HepG2 (cell line): ENCODE measurements around the gene TRPC4AP. TPM values are rescaled to one million over a fixed set of nuclear protein-coding genes. Genes with fewer than 3 reads are reported as not detected.

Experiments
- ATAC-seq: fragments of 200-7000 bp; cut with Tn5 transposase; 3 replicates; pipeline ENCODE4 v1.9.1; 2020; ENCODE audit warnings: mild to moderate bottlenecking, moderate library complexity
- BruUV-seq: library from RNA; stranded (reverse); fragments of 400-500 nt; replicated peaks from 2 replicates; lab custom pipeline; 2021; lab: Mats Ljungman, UMichigan
- CTCF ChIA-PET: fragments of 300-600 bp; formaldehyde crosslinking; extraction: SDS; loops from one replicate; lab custom pipeline; 2021; ENCODE audit warnings: low total read pairs, inconsistent platforms, low intra/inter-chr PET ratio; lab: Yijun Ruan, JAX
- POLR2A ChIA-PET: fragments of 350-600 bp; sonication (Branson Sonifier 250); formaldehyde crosslinking; loops from one replicate; lab custom pipeline; 2020; ENCODE audit warnings: antibody characterized with exemption, inconsistent platforms; lab: Yijun Ruan, JAX
- DNase-seq: peaks from one replicate; pipeline ENCODE4 v3.0.0-alpha.2; 2015; ENCODE audit warnings: low spot score
- FAIRE-seq: peaks from 3 replicates; lab custom pipeline; 2011; peaks lifted over from hg19 to GRCh38; lab: Jason Lieb, UNC
- H2AFZ ChIP-seq: one replicate; pipeline ENCODE4 v1.6.1; 2011; ENCODE audit warnings: low read length, inconsistent platforms
- H3K27ac ChIP-seq: fragments of 300-600 bp; 3 replicates; pipeline ENCODE4 v1.8.0; 2011; ENCODE audit warnings: mixed run types, mild to moderate bottlenecking, mixed read lengths, low read length, inconsistent platforms; ENCODE audit not compliant: insufficient read depth; ENCODE audit errors: extremely low read length
- H3K27me3 ChIP-seq, 2 experiments: fragments of 200-600 bp in 1 of 2; 2 replicates in 1 of 2; 3 replicates in 1 of 2; pipeline versions ENCODE4 v1.6.0 to v1.8.0; 2011; ENCODE audit warnings: low read length in 2 of 2, mild to moderate bottlenecking in 2 of 2, moderate library complexity in 2 of 2, inconsistent platforms in 1 of 2; ENCODE audit not compliant: insufficient read depth in 2 of 2, control insufficient read depth in 1 of 2
- H3K36me3 ChIP-seq, 2 experiments: fragments of 200-600 bp in 1 of 2; replicated peaks in 1 of 2; 2 replicates in 1 of 2; 3 replicates in 1 of 2; pipeline versions ENCODE4 v1.5.1 to v1.8.0; 2011; ENCODE audit warnings: low read length in 2 of 2, inconsistent platforms in 1 of 2; ENCODE audit not compliant: insufficient read depth in 2 of 2, control insufficient read depth in 1 of 2
- H3K4me1 ChIP-seq: 2 replicates; pipeline ENCODE4 v1.5.1; 2012; ENCODE audit warnings: low read length, inconsistent platforms; ENCODE audit not compliant: insufficient read depth
- H3K4me2 ChIP-seq: 2 replicates; pipeline ENCODE4 v1.6.0; 2011; ENCODE audit warnings: low read depth, low read length, inconsistent platforms
- H3K4me3 ChIP-seq, 3 experiments: fragments of 200-600 bp in 1 of 3; sonication (generic), shearing (Covaris generic) in 1 of 3; replicated peaks in 1 of 3; 2 replicates each; pipeline ENCODE4 v1.5.1; 2011 to 2016; ENCODE audit warnings: low read length in 3 of 3, inconsistent platforms in 2 of 3, low read depth in 2 of 3, mild to moderate bottlenecking in 2 of 3, control low read depth in 1 of 3, mixed read lengths in 1 of 3; ENCODE audit not compliant: insufficient read depth in 1 of 3
- H3K79me2 ChIP-seq: one replicate; pipeline ENCODE4 v1.6.1; 2011; ENCODE audit warnings: low read length, inconsistent platforms; ENCODE audit not compliant: insufficient read depth
- H3K9ac ChIP-seq: 2 replicates; pipeline ENCODE4 v1.6.0; 2011; ENCODE audit warnings: mild to moderate bottlenecking, low read depth, low read length, inconsistent platforms; ENCODE audit not compliant: insufficient read depth
- H3K9me3 ChIP-seq: 2 replicates; pipeline ENCODE4 v1.5.1; 2012; ENCODE audit warnings: mild to moderate bottlenecking, low read length
- H4K20me1 ChIP-seq: 2 replicates; pipeline ENCODE4 v1.6.0; 2011; ENCODE audit warnings: inconsistent platforms, mild to moderate bottlenecking, low read length, moderate library complexity; ENCODE audit not compliant: insufficient read depth
- ASH2L ChIP-seq: fragments of 300-600, 200-600 bp; sonication (generic); IDR thresholded peaks from 2 replicates; pipeline ENCODE4 v1.7.0; 2017; ENCODE audit warnings: low read depth, mild to moderate bottlenecking, moderate library complexity, mixed read lengths, low read length; ENCODE audit not compliant: insufficient read length
- EZH2 ChIP-seq: conservative IDR thresholded peaks from 2 replicates; pipeline ENCODE4 v1.6.1; 2012; ENCODE audit warnings: mild to moderate bottlenecking, low read depth, low read length, moderate library complexity
- MAFK ChIP-seq, 2 experiments: IDR thresholded peaks in 1 of 2; conservative IDR thresholded peaks in 1 of 2; 2 replicates each; pipeline ENCODE4 v1.6.1; 2011; ENCODE audit warnings: improper control_type of control experiment in 2 of 2, low read length in 2 of 2
- MATR3 ChIP-seq: sonication (generic); formaldehyde crosslinking; IDR thresholded peaks from 2 replicates; pipeline ENCODE4 v1.4.0; 2020; ENCODE audit warnings: missing genetic modification reagents
- MLLT10 ChIP-seq: sonication (generic); formaldehyde crosslinking; IDR thresholded peaks from 2 replicates; pipeline ENCODE4 v1.4.0; 2020; ENCODE audit warnings: missing genetic modification reagents
- MYNN ChIP-seq: sonication (generic); formaldehyde crosslinking; IDR thresholded peaks from 2 replicates; pipeline ENCODE4 v1.4.0; 2020; ENCODE audit warnings: mild to moderate bottlenecking, low read depth, missing genetic modification reagents
- NCOA2 ChIP-seq: sonication (generic); formaldehyde crosslinking; IDR thresholded peaks from 2 replicates; pipeline ENCODE4 v1.8.0; 2022; ENCODE audit warnings: inconsistent platforms
- NR2C2 ChIP-seq: sonication (generic); formaldehyde crosslinking; IDR thresholded peaks from 2 replicates; pipeline ENCODE4 v1.4.0; 2020; ENCODE audit warnings: missing genetic modification reagents, mild to moderate bottlenecking, moderate library complexity, borderline replicate concordance
- ONECUT2 ChIP-seq: sonication (generic); formaldehyde crosslinking; IDR thresholded peaks from 2 replicates; pipeline ENCODE4 v1.4.0; 2020; ENCODE audit warnings: missing genetic modification reagents
- RNF2 ChIP-seq: fragments of 450-650 bp; conservative IDR thresholded peaks from 2 replicates; pipeline ENCODE4 v1.6.1; 2016; ENCODE audit warnings: low read depth
- SRSF1 ChIP-seq: fragments of 200-400 bp; formaldehyde crosslinking; optimal IDR thresholded peaks from 2 replicates; pipeline ENCODE3; 2017; ENCODE audit warnings: mild to moderate bottlenecking, low read depth, low read length, moderate library complexity
- STAG1 ChIP-seq: sonication (generic); formaldehyde crosslinking; IDR thresholded peaks from 2 replicates; pipeline ENCODE4 v1.4.0; 2020; ENCODE audit warnings: missing genetic modification reagents
- TBX3 ChIP-seq: fragments of 450-650 bp; IDR thresholded peaks from 2 replicates; pipeline ENCODE4 v1.6.1; 2017; ENCODE audit warnings: antibody characterized with exemption, mild to moderate bottlenecking, inconsistent platforms, borderline replicate concordance
- TEF ChIP-seq: sonication (generic); formaldehyde crosslinking; IDR thresholded peaks from 2 replicates; pipeline ENCODE4 v1.5.0; 2020; ENCODE audit warnings: missing genetic modification reagents
- ZFP41 ChIP-seq: sonication (generic); formaldehyde crosslinking; IDR thresholded peaks from 2 replicates; pipeline ENCODE4 v1.4.0; 2020; ENCODE audit warnings: mild to moderate bottlenecking, missing genetic modification reagents, borderline replicate concordance
- ZNF530 ChIP-seq: sonication (generic); formaldehyde crosslinking; IDR thresholded peaks from 2 replicates; pipeline ENCODE4 v1.5.0; 2020; ENCODE audit warnings: low read depth, mild to moderate bottlenecking, missing genetic modification reagents
- ZNF740 ChIP-seq: sonication (generic); formaldehyde crosslinking; IDR thresholded peaks from 2 replicates; pipeline ENCODE4 v1.4.0; 2020; ENCODE audit warnings: missing genetic modification reagents
- WGBS: methylation state at CpG from one replicate; pipeline ENCODE4 v1.1.6; 2017; ENCODE audit warnings: low lambda C conversion rate; 5-methylcytosine and 5-hydroxymethylcytosine counted together
- in situ Hi-C: cut with HindIII; loops from 2 replicates; pipeline ENCODE4 v1.10.0; 2017; ENCODE audit warnings: low pct_unique_long_range_greater_than_20kb; ENCODE audit not compliant: extremely low pct_ligation_motif_present
- intact Hi-C: fragments of 100-400 bp; cut with micrococcal nuclease; formaldehyde crosslinking; loops from one replicate; pipeline ENCODE4 v1.10.0; 2022; ENCODE audit not compliant: unreplicated experiment
- polyA plus RNA-seq, 8 experiments: library from polyadenylated mRNA; depleted of rRNA in 3 of 8; stranded (reverse) in 7 of 8; unstranded in 1 of 8; fragments of >200 nt; fragmentation: Illumina TruSeq in 4 of 8; extraction: Trizol in 4 of 8; gene quantifications; 2 replicates each; pipeline versions ENCODE4 v1.2.1 to v1.2.3, GENCODE V29; 2011 to 2016; ENCODE audit warnings: low read depth in 4 of 8, missing spikeins in 1 of 8, mixed read lengths in 1 of 8; ENCODE audit not compliant: insufficient read depth in 1 of 8
- total RNA-seq, 5 experiments: library from RNA; depleted of rRNA; stranded (reverse); fragments of >200 nt; fragmentation: Illumina TruSeq; extraction: Trizol; gene quantifications; 2 replicates each; pipeline ENCODE4 v1.2.3, GENCODE V29; 2016; ENCODE audit warnings: low read depth in 1 of 5
- TF ChIP-seq, protein P1 (sequence below): sonication (generic); formaldehyde crosslinking; IDR thresholded peaks from 2 replicates; pipeline ENCODE4 v1.4.0; 2020; ENCODE audit warnings: missing genetic modification reagents, borderline replicate concordance

TRPC4AP gene
- total and polyA plus RNA-seq, 2 of the 13 experiments (the other 11 are each of a cell fraction or from before 2014, with no cell fraction given) = 136 to 137 TPM

DNA sequence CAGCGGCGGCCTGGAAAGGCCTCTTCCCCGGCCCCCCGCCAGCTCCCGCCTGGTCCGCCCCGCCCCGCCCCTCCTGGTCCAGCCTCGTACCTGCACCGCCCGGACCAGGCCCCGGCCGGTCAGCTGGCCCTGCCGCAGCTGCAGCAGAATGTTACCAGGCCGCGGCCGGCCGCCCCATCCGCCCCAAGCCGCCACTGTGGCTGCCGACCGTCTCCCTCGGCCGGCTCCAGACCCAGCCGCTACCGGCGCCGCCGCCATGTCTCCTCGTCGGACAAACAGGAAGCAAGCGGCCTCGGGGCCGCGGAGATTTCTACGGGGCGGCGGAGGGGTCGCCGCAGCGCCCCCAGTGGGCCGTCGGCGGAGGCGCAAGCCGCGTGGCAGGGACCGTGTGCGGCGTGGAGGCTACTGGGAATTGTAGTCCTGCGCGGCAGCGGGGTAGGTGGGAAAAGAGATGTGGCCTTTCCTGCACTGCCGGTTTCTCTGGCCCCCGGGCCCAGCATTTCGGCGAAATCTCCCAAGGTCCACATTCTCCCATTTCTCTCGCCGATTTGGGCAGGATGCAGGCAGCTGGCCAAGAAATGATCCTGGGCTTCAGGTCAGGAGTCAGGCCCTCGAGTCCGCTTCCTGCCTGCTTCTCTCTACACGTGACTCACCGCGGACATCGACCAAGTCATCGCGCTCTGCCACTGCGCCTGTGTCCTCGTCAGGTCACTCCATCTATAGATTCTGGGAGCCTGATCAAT is at the start of gene TRPC4AP (continued):
- TF ChIP-seq, protein P1, sequence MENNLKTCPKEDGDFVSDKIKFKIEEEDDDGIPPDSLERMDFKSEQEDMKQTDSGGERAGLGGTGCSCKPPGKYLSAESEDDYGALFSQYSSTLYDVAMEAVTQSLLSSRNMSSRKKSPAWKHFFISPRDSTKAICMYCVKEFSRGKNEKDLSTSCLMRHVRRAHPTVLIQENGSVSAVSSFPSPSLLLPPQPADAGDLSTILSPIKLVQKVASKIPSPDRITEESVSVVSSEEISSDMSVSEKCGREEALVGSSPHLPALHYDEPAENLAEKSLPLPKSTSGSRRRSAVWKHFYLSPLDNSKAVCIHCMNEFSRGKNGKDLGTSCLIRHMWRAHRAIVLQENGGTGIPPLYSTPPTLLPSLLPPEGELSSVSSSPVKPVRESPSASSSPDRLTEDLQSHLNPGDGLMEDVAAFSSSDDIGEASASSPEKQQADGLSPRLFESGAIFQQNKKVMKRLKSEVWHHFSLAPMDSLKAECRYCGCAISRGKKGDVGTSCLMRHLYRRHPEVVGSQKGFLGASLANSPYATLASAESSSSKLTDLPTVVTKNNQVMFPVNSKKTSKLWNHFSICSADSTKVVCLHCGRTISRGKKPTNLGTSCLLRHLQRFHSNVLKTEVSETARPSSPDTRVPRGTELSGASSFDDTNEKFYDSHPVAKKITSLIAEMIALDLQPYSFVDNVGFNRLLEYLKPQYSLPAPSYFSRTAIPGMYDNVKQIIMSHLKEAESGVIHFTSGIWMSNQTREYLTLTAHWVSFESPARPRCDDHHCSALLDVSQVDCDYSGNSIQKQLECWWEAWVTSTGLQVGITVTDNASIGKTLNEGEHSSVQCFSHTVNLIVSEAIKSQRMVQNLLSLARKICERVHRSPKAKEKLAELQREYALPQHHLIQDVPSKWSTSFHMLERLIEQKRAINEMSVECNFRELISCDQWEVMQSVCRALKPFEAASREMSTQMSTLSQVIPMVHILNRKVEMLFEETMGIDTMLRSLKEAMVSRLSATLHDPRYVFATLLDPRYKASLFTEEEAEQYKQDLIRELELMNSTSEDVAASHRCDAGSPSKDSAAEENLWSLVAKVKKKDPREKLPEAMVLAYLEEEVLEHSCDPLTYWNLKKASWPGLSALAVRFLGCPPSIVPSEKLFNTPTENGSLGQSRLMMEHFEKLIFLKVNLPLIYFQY (CRISPR knock-in tag) = peak; percentile 18; the same call in 1 of the 2 replicates
- TF ChIP-seq TBX3 (peak; percentile 75; the same call in 1 of the 2 replicates), ASH2L (peak; percentile 97), MLLT10 (no peak), NR2C2 (CRISPR knock-in tag) (peak; percentile 90)

GRCh38 chr20:35135867-35136586 is 43.4 kb upstream of the TRPC4AP start:
- no peak for FAIRE-seq
- ATAC-seq = no peak
- H3K4me1 ChIP-seq = peaks cover 9% of the 10 kb centered on the region
- POLR2A ChIA-PET = no interaction called here
- BruUV-seq = no TSS peak
- DNase-seq = no peak
- H3K9ac ChIP-seq = no peak overlapping the region
- 98% methylated on average over 11 of the region's 11 CpGs for WGBS
- H3K27me3 ChIP-seq = no peaks in the 10 kb centered on the region
- no peak overlapping the region for H3K4me2 ChIP-seq
- no peaks in the 10 kb centered on the region for H4K20me1 ChIP-seq
- CTCF ChIA-PET = no interaction called here
- no peaks in the 10 kb centered on the region for H3K9me3 ChIP-seq
- in situ Hi-C loops (loop anchor here (25.0 kb wide), 1 partner anchor 301 kb away; the partner anchor contains the start of gene GDF5), intact Hi-C loops (no loop called here)
- no peak overlapping the region for H2AFZ ChIP-seq
- no peak overlapping the region for H3K27ac ChIP-seq
- peaks cover 18 to 36% of the 10 kb centered on the region in 2 experiments for H3K36me3 ChIP-seq
- H3K79me2 ChIP-seq = no peaks in the 10 kb centered on the region
- H3K4me3 ChIP-seq = no peak overlapping the region
- no peak for TF ChIP-seq NCOA2 (CRISPR knock-in tag)
- no peak for TF ChIP-seq ZFP41 (CRISPR knock-in tag)
- no peak for TF ChIP-seq ZNF740 (CRISPR knock-in tag)
- no peak for TF ChIP-seq MYNN
- TF ChIP-seq SRSF1 = no peak
- no peak for TF ChIP-seq EZH2
- no peak for TF ChIP-seq MATR3 (CRISPR knock-in tag)
- TF ChIP-seq ZNF530 (CRISPR knock-in tag) = no peak
- TF ChIP-seq STAG1 (CRISPR knock-in tag) = no peak
- no peak for TF ChIP-seq MAFK (conservative IDR thresholded peaks at IDR 0.05 in 1 of 2, IDR thresholded peaks at IDR 0.05 in 1 of 2; ENCODE audit: low read length in 2 of 2)
- no peak for TF ChIP-seq ONECUT2 (CRISPR knock-in tag)
- TF ChIP-seq RNF2 = no peak
- TF ChIP-seq TEF (CRISPR knock-in tag) = no peak
